NCI-H146 (cell line): Measurements from ENCODE around the gene HOXB3.

Experiments used
- DNase-seq: peaks from one replicate; lab custom pipeline; 2025; lab: John Stamatoyannopoulos, UW

Gene HOXB3

GRCh38 chr17:48589831-48590606 lies at the start of gene HOXB3:
TSS of gene HOXB3 (minus strand) at chr17:48590241. CDS start at chr17:48552474, 37,767 bp downstream.
- no peak for DNase-seq

- DNase-seq: no peak
Measured at GRCh38 chr17:48639136-48639535, 49.1 kb upstream of the HOXB3 start.

GRCh38 chr17:48637323-48638260 lies 47.6 kb upstream of the HOXB3 start:
- no peak for DNase-seq

GRCh38 chr17:48636177-48637018 lies 46.4 kb upstream of the HOXB3 start:
- peak; percentile 80 for DNase-seq

GRCh38 chr17:48634493-48635208 lies 44.6 kb upstream of the HOXB3 start:
- no peak for DNase-seq

- DNase-seq: no peak
Measured at GRCh38 chr17:48633266-48633677, 43.2 kb upstream of the HOXB3 start.

GRCh38 chr17:48632579-48633265 lies 42.7 kb upstream of the HOXB3 start:
- DNase-seq: no peak

GRCh38 chr17:48631693-48632578 lies 41.9 kb upstream of the HOXB3 start:
- DNase-seq: no peak

- no peak for DNase-seq
Measured at GRCh38 chr17:48630925-48631692, 41.1 kb upstream of the HOXB3 start.

- DNase-seq: no peak
Measured at GRCh38 chr17:48630009-48630924, 40.2 kb upstream of the HOXB3 start.

- DNase-seq: no peak
Measured at GRCh38 chr17:48629411-48629759, 39.3 kb upstream of the HOXB3 start.

GRCh38 chr17:48628649-48629410 lies 38.8 kb upstream of the HOXB3 start:
- no peak for DNase-seq

- no peak for DNase-seq
Measured at GRCh38 chr17:48627623-48628521, 37.8 kb upstream of the HOXB3 start.

- DNase-seq: no peak
Measured at GRCh38 chr17:48627118-48627597, 37.1 kb upstream of the HOXB3 start.

- DNase-seq: peak; percentile 28
Measured at GRCh38 chr17:48626245-48627117, 36.4 kb upstream of the HOXB3 start, which contains the start of gene HOXB9. TSS of gene HOXB9 (minus strand) at chr17:48626358. CDS start at chr17:48626269, 89 bp downstream.
